ENCODE measurements around the gene SH3BP4. TPM values are rescaled to one million over a fixed set of nuclear protein-coding genes. Genes with fewer than 3 reads are reported as not detected.

The SH3BP4 gene
- total RNA-seq, 4 donors from 2014 or later, result 16.5 to 32.8 (median 26.4) TPM

- H3K36me3 ChIP-seq, result no peaks in the 10 kb centered on the region
- H3K9me3 ChIP-seq, result no peaks in the 10 kb centered on the region
- peak overlapping the region in 1 of 4 donors; percentile 11 for H3K4me3 ChIP-seq
- peak in 2 of 3 donors; percentile 84 for DNase-seq
- H3K27me3 ChIP-seq, result no peaks in the 10 kb centered on the region
- H3K4me1 ChIP-seq, result peaks cover 0 to 38% (median 3%) of the 10 kb centered on the region in 4 donors
- no peak for TF ChIP-seq POLR2A (IDR thresholded peaks at IDR 0.05)
- no peak for TF ChIP-seq CTCF (IDR thresholded peaks at IDR 0.05)
- peak overlapping the region in 2 of 4 donors; percentile 58 to 82 for H3K27ac ChIP-seq
These were observed 73.3 kb downstream of the SH3BP4 start for GRCh38 chr2:235024931-235025773.

DNA sequence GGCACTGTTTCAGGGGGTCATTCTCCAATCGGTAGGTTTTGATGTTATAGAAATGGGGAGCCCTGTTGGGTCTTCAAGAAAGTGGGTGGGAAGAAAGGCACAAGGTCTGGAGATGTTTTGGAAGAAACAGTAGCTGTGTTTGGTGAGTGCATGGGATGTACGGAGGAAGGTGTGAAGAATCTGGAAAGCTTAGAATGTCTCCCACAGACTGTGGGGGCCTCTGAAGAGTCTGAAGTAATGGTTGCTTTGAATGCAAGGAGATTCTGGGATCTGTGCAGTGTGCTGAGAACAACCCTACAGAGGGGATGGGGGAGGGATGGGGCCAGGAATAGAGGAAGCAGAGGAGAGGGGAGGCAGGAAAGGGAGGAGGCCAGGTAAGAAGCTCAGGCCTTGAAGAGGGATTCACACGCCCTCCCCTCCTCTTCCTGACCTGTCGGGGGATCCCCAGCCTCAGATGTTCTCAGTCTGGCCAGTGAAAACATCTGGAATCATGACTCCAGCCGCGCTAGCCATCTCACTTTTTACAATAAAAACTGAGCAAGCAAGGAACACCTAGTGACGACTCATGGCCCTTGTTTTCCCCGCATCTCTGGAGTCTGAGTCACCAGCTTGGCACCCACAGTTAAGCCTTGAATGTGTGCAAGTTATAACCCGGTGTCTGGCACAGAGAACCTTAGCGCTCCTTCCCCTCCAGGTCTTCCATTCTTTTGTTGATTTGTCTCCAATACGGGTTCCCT is 74.2 kb downstream of the SH3BP4 start:
- peak in 1 of 3 donors; percentile 67 for DNase-seq

DNA sequence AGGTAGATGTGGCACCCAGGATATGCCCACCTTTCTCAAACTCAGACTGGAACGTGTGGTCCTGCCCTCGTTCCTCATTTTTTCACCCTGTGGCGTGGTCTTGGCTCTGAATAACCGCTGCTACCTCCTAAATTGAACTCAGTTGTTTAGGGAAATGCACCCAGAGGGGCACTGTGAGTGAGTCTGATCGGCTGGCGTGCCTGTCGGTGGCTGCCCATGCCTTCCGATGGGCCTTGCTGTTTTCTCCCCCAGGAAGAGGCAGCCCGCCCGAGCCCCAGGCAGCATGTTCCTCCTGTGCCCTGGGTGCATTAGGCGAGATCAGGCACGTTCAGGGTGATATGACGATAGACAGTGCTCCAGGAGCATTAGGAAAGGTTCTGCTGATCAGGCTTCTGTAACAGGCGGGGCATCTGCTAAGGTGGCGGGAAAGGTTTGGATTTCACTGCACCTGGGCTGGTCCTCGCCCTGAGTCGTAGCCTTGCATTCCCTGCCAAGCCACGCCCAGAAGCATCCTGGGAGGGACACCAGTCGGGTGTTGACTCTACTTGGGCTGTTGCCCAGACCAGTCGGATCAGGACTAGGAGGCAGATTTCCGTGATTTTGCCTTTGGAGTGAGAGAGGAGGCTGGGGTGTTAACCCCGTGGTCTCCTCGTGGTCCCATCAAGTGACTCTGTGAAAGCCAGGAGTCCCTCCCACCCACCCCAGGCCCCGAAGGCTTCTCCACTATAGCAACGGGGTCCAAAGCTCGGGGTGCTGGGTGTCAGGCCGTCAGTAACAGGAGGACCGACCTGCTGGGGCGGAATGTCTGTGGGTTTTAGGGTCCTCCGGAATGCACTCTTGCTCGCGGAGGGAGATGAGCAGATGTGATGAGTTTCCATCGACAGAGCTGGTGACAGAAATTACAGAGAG is 75.1 kb downstream of the SH3BP4 start:
- no peaks in the 10 kb centered on the region for H3K27me3 ChIP-seq
- H3K36me3 ChIP-seq, result no peaks in the 10 kb centered on the region
- peak in 2 of 3 donors; percentile 86 to 87 for DNase-seq
- no peak overlapping the region for H3K4me3 ChIP-seq
- TF ChIP-seq CTCF (IDR thresholded peaks at IDR 0.05), result no peak
- TF ChIP-seq POLR2A (IDR thresholded peaks at IDR 0.05), result no peak
- H3K27ac ChIP-seq, result peak overlapping the region in 1 of 4 donors; percentile 51
- H3K4me1 ChIP-seq, result peaks cover 0 to 38% (median 3%) of the 10 kb centered on the region in 4 donors
- no peaks in the 10 kb centered on the region for H3K9me3 ChIP-seq

More for the DNA sequence above, 74.2 kb downstream of the SH3BP4 start:
- Histone ChIP-seq H3K9me3 (no peaks in the 10 kb centered on the region), H3K36me3 (no peaks in the 10 kb centered on the region), H3K27ac (peak overlapping the region in 1 of 4 donors; percentile 82), H3K4me3 (no peak overlapping the region), H3K4me1 (peaks cover 0 to 38% (median 3%) of the 10 kb centered on the region in 4 donors), H3K27me3 (no peaks in the 10 kb centered on the region)
- TF ChIP-seq POLR2A (IDR thresholded peaks at IDR 0.05) (no peak), CTCF (IDR thresholded peaks at IDR 0.05) (no peak)

DNA sequence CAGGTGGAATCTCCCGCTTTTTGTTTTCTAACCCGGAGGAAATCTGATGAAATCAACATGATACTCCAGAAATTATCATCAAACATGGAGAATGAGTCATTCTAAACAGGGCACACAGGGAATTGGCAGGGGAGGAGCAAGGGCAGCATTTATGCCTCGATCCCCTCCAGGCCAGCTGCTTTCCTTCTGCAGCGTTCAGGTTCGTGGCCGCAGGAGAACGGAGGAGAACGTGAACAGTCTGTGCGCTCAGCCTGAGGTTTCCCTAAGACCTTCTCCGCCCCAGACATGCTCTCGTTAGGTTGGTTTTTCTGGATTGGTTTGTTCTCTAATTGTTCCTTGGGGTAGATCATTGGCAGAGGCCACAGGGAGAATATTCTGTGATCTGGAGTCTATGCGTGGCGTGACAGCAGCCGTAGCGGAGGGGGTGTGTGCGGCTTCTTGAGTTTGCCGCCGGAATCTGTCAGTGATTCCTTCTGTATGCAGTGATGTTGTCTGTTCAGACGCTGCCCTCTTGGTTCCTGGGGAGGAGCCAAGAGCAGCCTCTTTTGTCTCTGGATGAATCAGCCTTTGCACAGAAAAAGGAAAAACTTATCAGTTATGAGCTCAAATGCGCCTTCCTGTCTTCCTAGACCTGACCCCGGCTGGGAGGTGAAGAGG is 75.9 kb downstream of the SH3BP4 start:
- Histone ChIP-seq H3K27me3 (no peaks in the 10 kb centered on the region), H3K4me3 (no peak overlapping the region), H3K27ac (no peak overlapping the region), H3K9me3 (no peaks in the 10 kb centered on the region), H3K36me3 (no peaks in the 10 kb centered on the region), H3K4me1 (peaks cover 0 to 38% (median 3%) of the 10 kb centered on the region in 4 donors)
- TF ChIP-seq POLR2A (IDR thresholded peaks at IDR 0.05), result no peak
- no peak for TF ChIP-seq CTCF (IDR thresholded peaks at IDR 0.05)
- DNase-seq, result peak in 1 of 3 donors; percentile 42

Data from Peyer's patch (tissue), 4 donors.